ENCODE measurements around the gene CNTN6. TPM values are rescaled to one million over a fixed set of nuclear protein-coding genes. Genes with fewer than 3 reads are reported as not detected.

The CNTN6 gene
- polyA plus RNA-seq, 1 donor from 2014 or later = not detected

- Mint-ChIP-seq H3K9me3 (peaks cover 0 to 5% (median 2%) of the 10 kb centered on the region in 3 donors), H3K27me3 (no peaks in the 10 kb centered on the region), H3K36me3 (no peaks in the 10 kb centered on the region), H3K4me3 (no peak overlapping the region), H3K4me1 (no peaks in the 10 kb centered on the region), H3K27ac (no peak overlapping the region)
Measured at GRCh38 chr3:1287815-1288214, 195.0 kb downstream of the CNTN6 start.

- Mint-ChIP-seq H3K9me3 (peaks cover 0 to 5% (median 2%) of the 10 kb centered on the region in 3 donors), H3K27me3 (no peaks in the 10 kb centered on the region), H3K27ac (no peak overlapping the region), H3K36me3 (no peaks in the 10 kb centered on the region), H3K4me1 (peaks cover 0 to 1% (median 0%) of the 10 kb centered on the region in 3 donors), H3K4me3 (no peak overlapping the region)
Measured at GRCh38 chr3:1288805-1289494, 196.1 kb downstream of the CNTN6 start.

DNA sequence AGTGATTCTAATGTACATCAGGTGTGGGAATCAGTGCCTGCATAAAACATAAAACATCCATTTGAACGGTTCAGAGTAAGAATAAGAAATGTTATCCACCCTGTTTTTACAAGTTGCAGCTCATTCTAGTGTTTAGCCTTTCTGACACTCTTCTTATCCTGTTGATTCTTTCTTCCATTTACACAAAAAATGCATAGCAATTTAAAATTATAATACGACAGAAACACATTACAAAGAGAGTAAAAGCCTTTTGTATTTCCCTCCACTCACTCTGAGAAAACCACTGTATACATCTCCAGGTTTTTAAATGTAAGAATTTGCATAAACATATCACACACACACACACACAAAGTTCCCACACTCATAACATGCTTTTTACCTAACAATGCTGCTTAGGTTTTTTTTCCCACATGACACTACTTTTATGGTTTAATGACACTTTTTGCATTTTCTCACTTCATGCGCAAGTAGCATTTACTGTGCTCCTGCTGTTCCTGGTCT lies 199.8 kb downstream of the CNTN6 start:
- Mint-ChIP-seq H3K27me3 (no peaks in the 10 kb centered on the region), H3K4me3 (no peak overlapping the region), H3K27ac (no peak overlapping the region), H3K36me3 (no peaks in the 10 kb centered on the region), H3K9me3 (peaks cover 0 to 3% (median 0%) of the 10 kb centered on the region in 3 donors), H3K4me1 (peaks cover 0 to 1% (median 0%) of the 10 kb centered on the region in 3 donors)

- no peaks in the 10 kb centered on the region for H3K27me3 Mint-ChIP-seq
- no peak overlapping the region for H3K4me3 Mint-ChIP-seq
- no peak overlapping the region for H3K27ac Mint-ChIP-seq
- no peaks in the 10 kb centered on the region for H3K36me3 Mint-ChIP-seq
- H3K9me3 Mint-ChIP-seq = peaks cover 0 to 3% (median 0%) of the 10 kb centered on the region in 3 donors
- peaks cover 0 to 1% (median 0%) of the 10 kb centered on the region in 3 donors for H3K4me1 Mint-ChIP-seq
Measured at GRCh38 chr3:1294586-1294985, 201.8 kb downstream of the CNTN6 start.

DNA sequence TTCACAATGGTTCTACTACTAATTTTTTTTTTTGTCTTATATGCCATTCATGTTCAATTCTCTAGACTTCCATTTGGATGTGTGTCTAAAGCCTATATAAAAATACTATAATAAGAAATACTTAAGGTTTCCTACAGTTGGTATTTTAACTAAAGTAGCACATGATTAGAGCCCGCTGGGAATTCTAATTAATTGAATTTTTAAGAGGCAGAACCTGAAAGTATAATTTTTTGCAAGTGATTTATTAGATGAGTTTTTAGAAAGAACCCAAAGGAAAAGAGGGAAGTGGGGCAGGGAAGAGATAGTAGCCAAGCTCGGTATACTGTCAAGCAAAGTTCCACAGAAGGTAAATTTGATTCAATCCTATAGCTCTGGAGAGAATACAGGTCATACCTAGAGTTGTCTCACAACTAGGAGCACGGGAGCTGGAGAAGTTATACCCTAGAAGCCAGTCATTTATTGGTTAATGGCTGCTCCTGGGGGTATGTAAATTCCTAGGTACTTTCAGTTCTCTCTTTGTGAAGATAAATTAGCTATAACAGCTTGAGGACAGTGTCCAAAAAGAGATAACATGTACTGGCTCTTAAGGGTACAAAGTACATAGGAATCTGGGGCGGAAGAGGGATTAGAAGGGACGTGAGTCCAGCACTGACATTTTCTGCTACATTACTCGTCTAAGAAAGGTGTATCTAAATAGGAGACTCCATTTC lies 225.6 kb downstream of the CNTN6 start:
- H3K4me3 Mint-ChIP-seq = peak overlapping the region in 2 of 4 donors; percentile 36 to 52
- H3K27me3 Mint-ChIP-seq = no peaks in the 10 kb centered on the region
- no peaks in the 10 kb centered on the region for H3K36me3 Mint-ChIP-seq
- H3K27ac Mint-ChIP-seq = no peak overlapping the region
- peaks cover 2 to 8% (median 4%) of the 10 kb centered on the region in 3 donors for H3K4me1 Mint-ChIP-seq
- peaks cover 0 to 4% (median 4%) of the 10 kb centered on the region in 3 donors for H3K9me3 Mint-ChIP-seq

- H3K27ac Mint-ChIP-seq = no peak overlapping the region
Measured at GRCh38 chr3:1326546-1326945, 233.7 kb downstream of the CNTN6 start.

GRCh38 chr3:1330107-1330506 lies 237.3 kb downstream of the CNTN6 start:
- peaks cover 2% of the 10 kb centered on the region for H3K27me3 Mint-ChIP-seq
- H3K9me3 Mint-ChIP-seq = peaks cover 0 to 4% (median 0%) of the 10 kb centered on the region in 3 donors

More at GRCh38 chr3:1326546-1326945, 233.7 kb downstream of the CNTN6 start:
- Mint-ChIP-seq H3K27me3 (peaks cover 2% of the 10 kb centered on the region), H3K9me3 (peaks cover 0 to 6% (median 0%) of the 10 kb centered on the region in 3 donors), H3K36me3 (no peaks in the 10 kb centered on the region), H3K4me3 (no peak overlapping the region), H3K4me1 (no peaks in the 10 kb centered on the region)

DNA sequence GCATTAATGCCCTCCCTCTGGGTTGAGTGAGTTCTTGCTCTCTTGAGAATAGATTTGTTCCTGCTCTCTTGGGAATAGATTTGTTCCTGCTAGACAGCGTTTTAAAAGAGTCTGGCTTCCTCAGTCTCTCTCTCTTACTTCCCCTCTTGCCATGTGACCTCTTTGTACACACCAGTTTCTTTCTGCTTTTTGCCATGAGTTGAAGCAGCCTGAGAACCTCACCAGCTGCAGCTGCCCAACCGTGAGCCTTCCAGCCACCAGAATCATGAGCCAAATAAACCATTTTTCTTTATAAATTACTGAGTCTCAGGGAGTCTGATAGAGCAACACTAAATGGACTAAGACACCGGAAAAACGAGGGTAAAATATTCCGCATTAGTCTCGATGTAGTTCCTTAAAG lies 253.6 kb downstream of the CNTN6 start:
- H3K9me3 Mint-ChIP-seq = no peaks in the 10 kb centered on the region
- no peak overlapping the region for H3K27ac Mint-ChIP-seq
- no peaks in the 10 kb centered on the region for H3K27me3 Mint-ChIP-seq
- no peak overlapping the region for H3K4me3 Mint-ChIP-seq
- H3K36me3 Mint-ChIP-seq = no peaks in the 10 kb centered on the region
- peaks cover 3 to 5% (median 3%) of the 10 kb centered on the region in 3 donors for H3K4me1 Mint-ChIP-seq

More at GRCh38 chr3:1330107-1330506, 237.3 kb downstream of the CNTN6 start:
- Mint-ChIP-seq H3K4me3 (no peak overlapping the region), H3K4me1 (no peaks in the 10 kb centered on the region), H3K27ac (no peak overlapping the region), H3K36me3 (no peaks in the 10 kb centered on the region)

DNA sequence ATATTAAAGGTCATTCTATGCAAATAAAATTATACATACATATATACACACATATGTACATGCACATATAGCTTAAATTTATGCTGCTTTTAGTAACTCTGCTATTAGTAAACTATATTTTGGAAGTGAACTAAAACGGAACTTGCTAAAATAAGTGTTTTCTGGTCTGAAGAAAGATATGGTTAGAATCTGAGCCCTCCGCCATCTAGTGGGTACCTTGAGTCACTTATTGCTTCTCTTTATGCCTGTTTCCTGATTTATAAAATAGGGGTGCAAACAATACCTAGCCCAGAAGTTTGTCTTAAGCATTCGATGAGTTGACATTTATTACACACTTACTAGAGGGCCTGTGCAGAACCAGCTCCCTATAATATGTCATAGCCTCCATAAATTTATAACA lies 255.7 kb downstream of the CNTN6 start:
- Mint-ChIP-seq H3K4me3 (no peak overlapping the region), H3K4me1 (peaks cover 3 to 5% (median 3%) of the 10 kb centered on the region in 3 donors), H3K9me3 (no peaks in the 10 kb centered on the region), H3K36me3 (no peaks in the 10 kb centered on the region), H3K27me3 (no peaks in the 10 kb centered on the region), H3K27ac (no peak overlapping the region)

DNA sequence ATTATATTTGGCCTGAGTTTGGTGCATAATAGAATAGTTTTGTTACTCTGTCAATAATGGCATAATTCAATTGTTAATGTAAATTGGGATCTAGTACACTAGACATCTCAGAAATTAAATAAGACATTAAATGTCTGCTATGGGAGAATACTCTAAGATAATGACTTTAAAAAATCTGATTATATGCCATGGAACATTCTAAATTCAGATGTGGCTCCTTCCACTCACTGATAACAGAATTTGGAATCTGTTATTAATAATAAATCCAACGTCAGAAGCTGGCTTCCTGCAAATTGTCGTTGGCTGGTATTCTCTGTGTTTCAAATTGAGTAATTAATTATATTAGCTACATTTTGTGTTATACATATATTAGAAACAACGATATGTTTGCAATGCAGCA lies 258.1 kb downstream of the CNTN6 start:
- Mint-ChIP-seq H3K4me1 (peaks cover 0 to 5% (median 3%) of the 10 kb centered on the region in 3 donors), H3K9me3 (no peaks in the 10 kb centered on the region), H3K27ac (no peak overlapping the region), H3K27me3 (no peaks in the 10 kb centered on the region), H3K36me3 (no peaks in the 10 kb centered on the region), H3K4me3 (no peak overlapping the region)

DNA sequence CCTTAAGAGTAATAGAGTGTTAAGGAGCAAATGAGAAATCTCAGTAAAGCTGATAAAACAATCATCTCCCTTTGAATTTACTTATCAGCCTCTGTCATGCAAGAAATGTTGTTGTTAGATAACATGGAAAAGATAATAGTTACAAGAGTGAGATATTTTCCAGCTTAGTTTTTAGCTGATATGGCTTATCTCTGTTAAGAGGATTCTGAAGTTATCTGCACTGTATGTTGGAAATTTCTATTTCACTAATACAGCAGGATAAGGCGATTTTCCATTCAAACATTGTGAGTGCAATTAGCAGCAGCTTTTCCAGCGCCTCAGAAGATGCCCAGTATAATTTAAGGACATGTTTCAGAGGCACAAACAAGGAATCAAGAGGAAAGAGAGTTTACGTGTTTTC lies 262.9 kb downstream of the CNTN6 start:
- Mint-ChIP-seq H3K27me3 (no peaks in the 10 kb centered on the region), H3K9me3 (no peaks in the 10 kb centered on the region), H3K36me3 (no peaks in the 10 kb centered on the region), H3K27ac (no peak overlapping the region), H3K4me3 (no peak overlapping the region), H3K4me1 (no peaks in the 10 kb centered on the region)

DNA sequence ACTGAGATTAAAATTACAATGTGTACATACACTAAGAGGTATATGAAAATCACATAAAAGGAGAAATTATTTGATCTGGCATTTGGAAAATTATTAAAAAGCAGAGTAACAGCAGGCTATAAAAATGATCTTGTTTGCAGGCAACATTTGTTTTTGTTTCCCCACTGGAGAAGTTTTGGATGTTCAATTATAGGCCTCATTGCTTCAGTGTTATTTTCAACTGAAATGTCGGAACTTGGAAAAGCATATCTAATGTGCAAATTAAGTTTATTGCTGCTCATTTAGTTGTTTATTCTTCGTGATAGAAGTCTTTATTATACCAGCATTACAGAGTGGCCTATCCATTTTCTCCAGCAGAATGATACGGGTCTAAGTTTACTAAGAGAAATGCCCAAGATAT lies 263.3 kb downstream of the CNTN6 start:
- Mint-ChIP-seq H3K27me3 (peaks cover 2% of the 10 kb centered on the region), H3K4me3 (no peak overlapping the region), H3K4me1 (no peaks in the 10 kb centered on the region), H3K27ac (no peak overlapping the region), H3K9me3 (no peaks in the 10 kb centered on the region), H3K36me3 (no peaks in the 10 kb centered on the region)

- H3K4me1 Mint-ChIP-seq = no peaks in the 10 kb centered on the region
- peaks cover 5% of the 10 kb centered on the region for H3K27me3 Mint-ChIP-seq
- H3K4me3 Mint-ChIP-seq = no peak overlapping the region
- H3K36me3 Mint-ChIP-seq = no peaks in the 10 kb centered on the region
- H3K27ac Mint-ChIP-seq = no peak overlapping the region
- no peaks in the 10 kb centered on the region for H3K9me3 Mint-ChIP-seq
Measured at GRCh38 chr3:1365528-1365927, 272.7 kb downstream of the CNTN6 start.

GRCh38 chr3:1374471-1374870 lies 281.6 kb downstream of the CNTN6 start:
- Mint-ChIP-seq H3K4me1 (peaks cover 2 to 4% (median 4%) of the 10 kb centered on the region in 3 donors), H3K4me3 (no peak overlapping the region), H3K9me3 (no peaks in the 10 kb centered on the region), H3K27me3 (no peaks in the 10 kb centered on the region), H3K27ac (no peak overlapping the region), H3K36me3 (peaks cover 2% of the 10 kb centered on the region)

GRCh38 chr3:1375145-1375544 lies 282.3 kb downstream of the CNTN6 start:
- no peak overlapping the region for H3K27ac Mint-ChIP-seq
- no peak overlapping the region for H3K4me3 Mint-ChIP-seq
- peaks cover 4 to 8% (median 8%) of the 10 kb centered on the region in 3 donors for H3K4me1 Mint-ChIP-seq
- no peaks in the 10 kb centered on the region for H3K27me3 Mint-ChIP-seq
- H3K36me3 Mint-ChIP-seq = peaks cover 2% of the 10 kb centered on the region
- no peaks in the 10 kb centered on the region for H3K9me3 Mint-ChIP-seq
